Skeletal muscle tissue (tissue), 2 donors: ENCODE results near the gene LRCOL1. TPM values are rescaled to one million over a fixed set of nuclear protein-coding genes. Genes with fewer than 3 reads are reported as not detected.

Source experiments
- small RNA-seq: library from RNA; depleted of rRNA; stranded (forward); fragments of <200 nt; gene quantifications from one replicate; pipeline ENCODE3, GENCODE V24; 2014
- total RNA-seq: library from RNA; depleted of rRNA; stranded (reverse); fragments of >200 nt; gene quantifications from one replicate; pipeline ENCODE4 v1.2.3, GENCODE V29; 2014

Gene LRCOL1
- total RNA-seq, 1 donor from 2014 or later, result 1.0 TPM

Small RNAs within 50 kb of the gene (small RNA-seq; reads per million reads assigned to genes)
- not detected for gene MIR6763

Other genes starting within 250 kb of the LRCOL1 start
- gene FBRSL1, start 120.4 kb downstream of the LRCOL1 start, total RNA-seq, result 6.8 TPM
- gene P2RX2, start 8.2 kb upstream of the LRCOL1 start, total RNA-seq, result not detected
- gene POLE, start 76.8 kb upstream of the LRCOL1 start, total RNA-seq, result 32.9 TPM
- gene PXMP2, start 77.0 kb upstream of the LRCOL1 start, total RNA-seq, result 22.4 TPM
- 16.7 TPM for gene PGAM5, start 100.3 kb upstream of the LRCOL1 start, total RNA-seq
- gene ANKLE2, start 151.2 kb upstream of the LRCOL1 start, total RNA-seq, result 28.7 TPM
- 41.8 TPM for gene GOLGA3, start 218.3 kb upstream of the LRCOL1 start, total RNA-seq